Brain pericyte (primary cell): ENCODE results near the gene SLC16A7.

Source experiments
- DNase-seq: peaks from one replicate; pipeline ENCODE4 v3.0.0-alpha.2; 2012; ENCODE audit warnings: low read depth, low spot score

Gene SLC16A7

GRCh38 chr12:59624732-59625460 is 29.1 kb downstream of the SLC16A7 start:
- DNase-seq, result no peak

GRCh38 chr12:59626382-59626781 is 30.6 kb downstream of the SLC16A7 start:
- DNase-seq, result no peak

GRCh38 chr12:59627582-59627981 is 31.8 kb downstream of the SLC16A7 start:
- DNase-seq, result no peak

GRCh38 chr12:59629890-59630289 is 34.1 kb downstream of the SLC16A7 start:
- DNase-seq, result no peak

GRCh38 chr12:59632408-59632807 is 36.6 kb downstream of the SLC16A7 start:
- DNase-seq, result no peak

- no peak for DNase-seq
Observed at GRCh38 chr12:59634254-59634653, 38.4 kb downstream of the SLC16A7 start.

GRCh38 chr12:59636945-59637691 is 41.3 kb downstream of the SLC16A7 start:
- DNase-seq, result no peak

GRCh38 chr12:59637692-59638070 is 41.9 kb downstream of the SLC16A7 start:
- DNase-seq, result no peak

GRCh38 chr12:59643550-59643949 is 47.7 kb downstream of the SLC16A7 start:
- DNase-seq, result no peak

- no peak for DNase-seq
Observed at GRCh38 chr12:59645242-59645641, 49.4 kb downstream of the SLC16A7 start.

- DNase-seq, result no peak
Observed at GRCh38 chr12:59646636-59647035, 50.8 kb downstream of the SLC16A7 start.

GRCh38 chr12:59649203-59649602 is 53.4 kb downstream of the SLC16A7 start:
- no peak for DNase-seq

- DNase-seq, result no peak
Observed at GRCh38 chr12:59650588-59651228, 54.9 kb downstream of the SLC16A7 start.

GRCh38 chr12:59651229-59651920 is 55.5 kb downstream of the SLC16A7 start:
- DNase-seq, result no peak

GRCh38 chr12:59652130-59652529 is 56.3 kb downstream of the SLC16A7 start:
- no peak for DNase-seq

GRCh38 chr12:59654061-59654460 is 58.2 kb downstream of the SLC16A7 start:
- no peak for DNase-seq

GRCh38 chr12:59657266-59657665 is 61.4 kb downstream of the SLC16A7 start:
- DNase-seq, result no peak

- DNase-seq, result no peak
Observed at GRCh38 chr12:59657711-59658110, 61.9 kb downstream of the SLC16A7 start.

- DNase-seq, result no peak
Observed at GRCh38 chr12:59660148-59660547, 64.3 kb downstream of the SLC16A7 start.

GRCh38 chr12:59660921-59661597 is 65.2 kb downstream of the SLC16A7 start:
- no peak for DNase-seq

GRCh38 chr12:59664495-59664894 is 68.7 kb downstream of the SLC16A7 start:
- DNase-seq, result no peak

- DNase-seq, result no peak
Observed at GRCh38 chr12:59665701-59666100, 69.9 kb downstream of the SLC16A7 start.
